ENCODE measurements around the gene ZNF775.
"Not testable (repeated sequence)": the region's sequence is repeated elsewhere in the genome, so short reads cannot be mapped to it uniquely, and the experiment has no call there.

The ZNF775 gene

DNA sequence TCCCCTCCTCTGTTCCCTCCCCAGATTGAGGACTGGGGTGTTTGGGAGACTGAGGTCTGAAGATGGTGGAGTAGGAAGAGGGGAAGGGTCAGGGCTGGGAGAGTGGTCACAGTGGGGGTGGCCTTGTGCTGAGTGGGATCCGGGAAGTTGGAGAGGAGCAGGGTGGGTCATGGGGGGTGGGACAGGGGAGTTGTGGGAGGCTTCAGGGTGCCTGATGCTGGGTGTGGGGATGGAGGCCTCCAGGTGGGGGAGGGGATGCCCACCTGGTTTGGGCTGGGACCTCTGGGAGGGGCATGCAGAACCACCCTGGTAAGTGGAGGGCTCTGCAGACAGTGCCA is 2.6 kb downstream of the ZNF775 start:
- H3K27ac ChIP-seq (ENCODE audit: low read depth, low read length): no peak overlapping the region
- H3K4me3 ChIP-seq (ENCODE audit: low read length): no peak overlapping the region
- no peaks in the 10 kb centered on the region for H3K27me3 ChIP-seq (ENCODE audit: control insufficient read depth, insufficient read depth, low read length)
- peaks cover 12% of the 10 kb centered on the region for H3K4me1 ChIP-seq (ENCODE audit: control insufficient read depth, insufficient read depth, low read length)
- H3K9ac ChIP-seq (ENCODE audit: low read length): no peak overlapping the region
- H3K36me3 ChIP-seq (ENCODE audit: control insufficient read depth, insufficient read depth, low read length): no peaks in the 10 kb centered on the region

DNA sequence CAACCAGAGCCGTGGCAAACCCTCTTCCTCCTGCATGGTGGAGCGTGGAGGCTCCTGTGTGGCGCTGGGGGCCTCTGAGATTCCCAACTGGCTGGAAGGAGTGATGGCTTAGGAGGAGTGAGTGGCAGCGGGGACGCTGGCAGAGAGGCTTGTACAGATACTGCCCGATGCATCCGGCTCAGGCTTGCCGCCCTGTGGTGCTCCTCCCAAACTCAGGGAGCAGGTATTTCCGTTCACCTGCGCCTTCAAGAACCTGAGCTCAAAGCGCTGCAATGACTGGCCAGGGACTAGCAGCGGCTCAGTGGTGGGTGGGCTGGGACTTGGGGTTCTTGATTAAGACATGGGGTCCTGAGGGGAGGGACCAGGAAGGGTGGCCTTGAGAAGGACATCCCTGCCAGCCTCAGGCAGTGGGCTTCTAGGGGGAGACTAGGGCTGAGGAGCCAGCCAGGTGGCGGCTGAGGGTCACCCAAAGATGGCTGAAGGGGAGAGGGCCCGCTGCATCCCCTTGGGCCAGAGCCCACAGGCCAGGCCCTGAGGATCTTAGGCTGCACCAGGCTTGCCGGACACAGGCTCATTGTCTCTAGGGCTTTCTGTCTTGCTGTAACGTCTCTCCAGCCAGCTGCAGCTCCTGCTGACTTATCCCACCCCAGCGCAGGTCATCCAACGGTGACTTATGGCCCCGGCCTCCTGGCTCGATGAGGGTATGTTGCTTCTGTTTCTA is 3.2 kb downstream of the ZNF775 start:
- Histone ChIP-seq H3K4me3 (ENCODE audit: low read length) (peak overlapping the region; percentile 9), H3K36me3 (ENCODE audit: control insufficient read depth, insufficient read depth, low read length) (no peaks in the 10 kb centered on the region), H3K27ac (ENCODE audit: low read depth, low read length) (no peak overlapping the region), H3K27me3 (ENCODE audit: control insufficient read depth, insufficient read depth, low read length) (no peaks in the 10 kb centered on the region), H3K4me1 (ENCODE audit: control insufficient read depth, insufficient read depth, low read length) (peaks cover 12% of the 10 kb centered on the region), H3K9ac (ENCODE audit: low read length) (no peak overlapping the region)

GRCh38 chr7:150382844-150383225 is 3.7 kb downstream of the ZNF775 start:
- Histone ChIP-seq H3K27ac (ENCODE audit: low read depth, low read length) (no peak overlapping the region), H3K36me3 (ENCODE audit: control insufficient read depth, insufficient read depth, low read length) (no peaks in the 10 kb centered on the region), H3K4me3 (ENCODE audit: low read length) (no peak overlapping the region), H3K27me3 (ENCODE audit: control insufficient read depth, insufficient read depth, low read length) (no peaks in the 10 kb centered on the region), H3K9ac (ENCODE audit: low read length) (no peak overlapping the region), H3K4me1 (ENCODE audit: control insufficient read depth, insufficient read depth, low read length) (peaks cover 12% of the 10 kb centered on the region)

DNA sequence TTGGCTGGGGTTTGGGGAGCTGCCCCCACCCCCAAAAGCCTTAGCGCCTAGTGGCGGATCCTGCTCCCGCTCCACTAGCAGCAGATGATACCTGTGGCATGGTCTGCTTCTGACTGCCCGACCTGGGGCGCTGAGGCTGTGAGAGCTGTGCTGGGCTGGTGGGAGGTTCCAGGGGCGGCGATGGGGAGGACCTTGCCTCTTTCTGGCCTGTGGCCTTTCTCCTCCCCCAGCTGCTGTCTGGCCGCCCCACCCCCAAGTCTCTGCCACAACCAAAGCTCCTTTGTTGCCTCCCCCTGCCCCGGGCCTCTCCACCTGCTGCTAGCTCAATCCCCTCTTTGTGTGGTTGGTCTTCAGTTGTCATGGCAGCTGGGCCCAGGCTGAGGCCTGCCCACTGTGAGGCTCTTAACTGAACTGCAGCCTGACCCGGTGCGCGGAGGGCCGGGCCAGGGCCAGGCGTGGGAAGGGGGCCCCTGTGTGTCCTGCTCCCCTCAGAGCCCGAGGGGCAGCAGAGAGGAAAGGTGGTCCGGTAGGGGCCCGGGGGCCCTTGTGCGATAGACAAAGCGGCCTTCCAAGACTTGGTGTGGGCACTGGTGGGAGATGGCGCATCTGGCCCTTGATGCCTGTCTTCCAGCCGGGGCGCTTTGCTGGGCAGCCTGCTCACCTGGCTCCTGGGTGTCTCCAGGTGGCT is 4.7 kb downstream of the ZNF775 start:
- no peaks in the 10 kb centered on the region for H3K36me3 ChIP-seq (ENCODE audit: control insufficient read depth, insufficient read depth, low read length)
- no peak overlapping the region for H3K4me3 ChIP-seq (ENCODE audit: low read length)
- H3K27me3 ChIP-seq (ENCODE audit: control insufficient read depth, insufficient read depth, low read length): no peaks in the 10 kb centered on the region
- H3K9ac ChIP-seq (ENCODE audit: low read length): no peak overlapping the region
- peak overlapping the region; percentile 6 for H3K27ac ChIP-seq (ENCODE audit: low read depth, low read length)
- H3K4me1 ChIP-seq (ENCODE audit: control insufficient read depth, insufficient read depth, low read length): peaks cover 11% of the 10 kb centered on the region

- Histone ChIP-seq H3K27me3 (ENCODE audit: control insufficient read depth, insufficient read depth, low read length) (no peaks in the 10 kb centered on the region), H3K4me1 (ENCODE audit: control insufficient read depth, insufficient read depth, low read length) (peaks cover 16% of the 10 kb centered on the region), H3K9ac (ENCODE audit: low read length) (no peak overlapping the region), H3K36me3 (ENCODE audit: control insufficient read depth, insufficient read depth, low read length) (no peaks in the 10 kb centered on the region), H3K27ac (ENCODE audit: low read depth, low read length) (peak overlapping the region; percentile 6), H3K4me3 (ENCODE audit: low read length) (no peak overlapping the region)
Measured at GRCh38 chr7:150384406-150385301, 5.5 kb downstream of the ZNF775 start.

DNA sequence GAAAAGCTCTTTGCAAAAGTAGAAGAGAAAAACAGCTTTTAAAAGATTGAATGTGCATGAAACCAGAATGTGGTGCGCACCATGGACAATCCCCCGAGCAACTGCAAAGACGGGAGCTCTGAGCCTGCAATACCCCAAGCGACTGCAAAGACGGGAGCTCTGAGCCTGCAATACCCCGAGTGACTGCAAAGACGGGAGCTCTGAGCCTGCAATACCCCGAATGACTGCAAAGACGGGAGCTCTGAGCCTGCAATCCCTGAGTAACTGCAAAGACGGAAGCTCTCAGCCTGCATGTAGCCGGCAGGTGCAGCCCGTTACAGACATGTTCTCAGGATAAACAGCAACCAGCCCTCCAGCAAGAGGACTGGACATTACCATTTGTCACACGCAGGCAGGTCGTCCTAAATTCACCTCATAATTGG is 6.2 kb downstream of the ZNF775 start:
- Histone ChIP-seq H3K4me3 (ENCODE audit: low read length) (no peak overlapping the region), H3K27me3 (ENCODE audit: control insufficient read depth, insufficient read depth, low read length) (no peaks in the 10 kb centered on the region), H3K27ac (ENCODE audit: low read depth, low read length) (no peak overlapping the region), H3K9ac (ENCODE audit: low read length) (no peak overlapping the region), H3K36me3 (ENCODE audit: control insufficient read depth, insufficient read depth, low read length) (no peaks in the 10 kb centered on the region), H3K4me1 (ENCODE audit: control insufficient read depth, insufficient read depth, low read length) (peaks cover 12% of the 10 kb centered on the region)

GRCh38 chr7:150385884-150386283 is 6.8 kb downstream of the ZNF775 start:
- not testable (repeated sequence) for H3K4me3 ChIP-seq (ENCODE audit: low read length); H3K9ac ChIP-seq (ENCODE audit: low read length); H3K27me3 ChIP-seq (ENCODE audit: control insufficient read depth, insufficient read depth, low read length); H3K36me3 ChIP-seq (ENCODE audit: control insufficient read depth, insufficient read depth, low read length); H3K27ac ChIP-seq (ENCODE audit: low read depth, low read length)
- peaks cover 10% of the 10 kb centered on the region for H3K4me1 ChIP-seq (ENCODE audit: control insufficient read depth, insufficient read depth, low read length)

- peak overlapping the region; percentile 50 for H3K27ac ChIP-seq (ENCODE audit: low read depth, low read length)
- H3K9ac ChIP-seq (ENCODE audit: low read length): no peak overlapping the region
- no peaks in the 10 kb centered on the region for H3K36me3 ChIP-seq (ENCODE audit: control insufficient read depth, insufficient read depth, low read length)
- no peak overlapping the region for H3K4me3 ChIP-seq (ENCODE audit: low read length)
- H3K27me3 ChIP-seq (ENCODE audit: control insufficient read depth, insufficient read depth, low read length): no peaks in the 10 kb centered on the region
- H3K4me1 ChIP-seq (ENCODE audit: control insufficient read depth, insufficient read depth, low read length): peaks cover 10% of the 10 kb centered on the region
Measured at GRCh38 chr7:150388306-150388705, 9.2 kb downstream of the ZNF775 start.

DNA sequence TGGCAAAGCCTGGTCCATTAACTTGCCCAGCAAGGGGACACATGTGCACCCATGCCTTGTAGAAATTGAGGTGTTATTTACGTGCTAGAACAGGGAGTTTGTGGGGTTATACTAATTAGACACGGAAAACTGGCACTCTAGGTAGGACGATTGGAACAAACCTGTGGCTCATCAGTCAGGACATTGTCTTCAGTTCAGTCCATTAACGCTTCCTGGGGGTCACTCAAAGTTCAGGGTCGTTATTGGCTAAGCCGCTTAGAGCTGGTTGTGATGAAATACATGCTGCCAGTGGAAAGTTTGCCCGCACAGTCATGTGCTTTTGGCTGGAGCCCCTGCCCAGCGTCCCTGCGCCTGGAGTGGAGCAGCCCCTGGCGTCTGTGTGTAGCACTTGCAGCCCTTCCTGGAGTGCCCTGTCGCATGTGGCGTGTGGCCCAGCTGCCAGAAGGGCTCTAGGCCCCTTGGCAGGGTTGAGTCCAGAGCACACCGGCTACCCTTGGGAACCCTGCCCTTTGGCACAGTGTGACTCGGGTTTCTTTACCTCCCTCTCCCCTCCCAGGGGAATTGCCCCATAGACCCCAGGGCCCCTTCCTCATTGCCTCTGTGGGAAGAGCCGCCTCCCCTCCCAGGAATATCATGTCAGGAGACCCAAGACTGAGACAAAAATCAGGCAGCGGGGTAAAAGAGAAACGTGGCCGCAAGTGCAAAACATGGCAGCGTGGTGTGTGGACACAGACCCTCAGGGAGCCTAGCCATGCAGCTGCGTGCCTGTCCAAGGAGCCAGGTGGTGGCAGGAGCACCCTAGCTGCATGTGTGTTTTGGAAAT is 9.8 kb downstream of the ZNF775 start:
- Histone ChIP-seq H3K4me1 (ENCODE audit: control insufficient read depth, insufficient read depth, low read length) (peaks cover 10% of the 10 kb centered on the region), H3K36me3 (ENCODE audit: control insufficient read depth, insufficient read depth, low read length) (no peaks in the 10 kb centered on the region), H3K27ac (ENCODE audit: low read depth, low read length) (peak overlapping the region; percentile 50), H3K27me3 (ENCODE audit: control insufficient read depth, insufficient read depth, low read length) (no peaks in the 10 kb centered on the region), H3K9ac (ENCODE audit: low read length) (no peak overlapping the region), H3K4me3 (ENCODE audit: low read length) (no peak overlapping the region)

DNA sequence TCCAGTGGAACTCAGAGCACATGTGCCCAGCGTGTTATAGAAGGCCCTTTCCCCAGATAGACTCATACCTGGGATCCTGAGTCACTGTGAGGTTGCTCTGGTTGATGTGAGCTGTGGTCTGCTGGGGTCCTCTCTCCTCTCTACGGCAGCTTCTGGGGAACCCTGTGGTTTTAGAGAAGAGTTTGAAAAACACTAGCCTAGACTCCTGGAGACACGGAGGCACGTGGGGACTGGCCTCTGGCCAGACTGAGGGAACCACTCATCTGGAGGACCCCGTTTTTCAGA is 10.3 kb downstream of the ZNF775 start:
- H3K9ac ChIP-seq (ENCODE audit: low read length): no peak overlapping the region

DNA sequence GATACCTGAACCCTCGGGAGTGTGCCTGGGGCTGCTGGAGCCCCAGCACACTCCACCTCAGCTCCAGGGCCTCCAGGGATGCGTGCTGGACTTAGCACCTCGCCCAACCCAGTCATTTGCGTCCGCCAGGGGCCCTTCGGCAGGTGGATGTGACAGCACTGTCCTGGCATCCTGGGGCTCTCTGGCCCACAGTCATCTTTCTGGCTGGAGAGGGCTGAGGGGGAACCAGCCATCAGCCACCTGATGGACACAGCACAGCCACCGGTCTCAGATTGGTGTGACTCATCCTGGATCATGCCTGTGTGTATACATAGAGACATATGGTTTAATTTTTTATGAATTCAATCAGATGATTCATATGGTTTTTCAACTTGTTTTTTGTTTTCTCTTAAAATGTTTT is 11.1 kb downstream of the ZNF775 start:
- Histone ChIP-seq H3K27ac (ENCODE audit: low read depth, low read length) (no peak overlapping the region), H3K4me3 (ENCODE audit: low read length) (no peak overlapping the region), H3K27me3 (ENCODE audit: control insufficient read depth, insufficient read depth, low read length) (no peaks in the 10 kb centered on the region), H3K36me3 (ENCODE audit: control insufficient read depth, insufficient read depth, low read length) (no peaks in the 10 kb centered on the region), H3K9ac (ENCODE audit: low read length) (no peak overlapping the region), H3K4me1 (ENCODE audit: control insufficient read depth, insufficient read depth, low read length) (peaks cover 10% of the 10 kb centered on the region)

More for the DNA sequence above, 10.3 kb downstream of the ZNF775 start:
- Histone ChIP-seq H3K36me3 (ENCODE audit: control insufficient read depth, insufficient read depth, low read length) (no peaks in the 10 kb centered on the region), H3K27ac (ENCODE audit: low read depth, low read length) (no peak overlapping the region), H3K4me1 (ENCODE audit: control insufficient read depth, insufficient read depth, low read length) (peaks cover 10% of the 10 kb centered on the region), H3K4me3 (ENCODE audit: low read length) (no peak overlapping the region), H3K27me3 (ENCODE audit: control insufficient read depth, insufficient read depth, low read length) (no peaks in the 10 kb centered on the region)

DNA sequence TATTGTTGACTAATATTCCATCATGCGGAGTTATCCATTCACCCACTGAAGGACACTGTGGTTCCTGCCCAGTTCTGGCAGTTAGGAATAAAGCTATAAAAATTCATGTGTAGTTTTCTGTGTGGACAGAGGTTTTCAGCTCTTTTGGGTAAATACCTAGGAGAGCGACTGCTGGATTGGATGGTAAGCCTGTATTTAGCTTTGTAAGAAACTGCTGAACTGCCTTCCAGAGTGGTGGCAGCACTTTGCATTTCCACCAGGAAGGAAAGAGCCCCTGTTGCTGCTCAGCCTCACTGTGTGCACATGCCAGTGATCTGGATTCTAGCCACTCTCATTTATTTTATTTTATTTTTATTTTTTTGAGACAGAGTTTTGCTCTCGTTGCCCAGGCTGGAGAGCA is 14.2 kb downstream of the ZNF775 start:
- no peaks in the 10 kb centered on the region for H3K36me3 ChIP-seq (ENCODE audit: control insufficient read depth, insufficient read depth, low read length)
- no peak overlapping the region for H3K9ac ChIP-seq (ENCODE audit: low read length)
- H3K27ac ChIP-seq (ENCODE audit: low read depth, low read length): no peak overlapping the region
- H3K4me1 ChIP-seq (ENCODE audit: control insufficient read depth, insufficient read depth, low read length): peaks cover 10% of the 10 kb centered on the region
- H3K4me3 ChIP-seq (ENCODE audit: low read length): no peak overlapping the region
- no peaks in the 10 kb centered on the region for H3K27me3 ChIP-seq (ENCODE audit: control insufficient read depth, insufficient read depth, low read length)
